OCI-LY3 (cell line): Measurements from ENCODE around the gene RASD1.

Source experiments
- H2AFZ ChIP-seq: fragments of 200-600, 300-600 bp; shearing (Covaris generic); 2 replicates; pipeline ENCODE4 v1.6.0; 2014; ENCODE audit warnings: antibody characterized with exemption, low read depth, low read length
- H3K27ac ChIP-seq: fragments of 200-600, 300-600 bp; sonication (generic); 2 replicates; pipeline ENCODE4 v1.5.1; 2014; ENCODE audit warnings: mild to moderate bottlenecking, low read length, moderate library complexity, mixed read lengths
- H3K27me3 ChIP-seq: fragments of 200-600, 300-600 bp; sonication (generic); 2 replicates; pipeline ENCODE4 v1.6.1; 2014; ENCODE audit warnings: low read depth, low read length, mixed read lengths
- H3K36me3 ChIP-seq: fragments of 200-600, 300-600 bp; sonication (generic); replicated peaks from 2 replicates; pipeline ENCODE3; 2014; ENCODE audit warnings: low read depth, low read length, mixed read lengths
- H3K4me1 ChIP-seq: fragments of 300-600, 200-600 bp; sonication (generic); 2 replicates; pipeline ENCODE4 v1.6.1; 2014; ENCODE audit warnings: low read length, mixed read lengths
- H3K4me2 ChIP-seq: fragments of 200-600, 300-600 bp; sonication (generic); 2 replicates; pipeline ENCODE4 v1.6.1; 2014; ENCODE audit warnings: low read length, mixed read lengths
- H3K4me3 ChIP-seq: fragments of 300-600, 200-600 bp; sonication (generic); 2 replicates; pipeline ENCODE4 v1.5.1; 2014; ENCODE audit warnings: antibody characterized with exemption, mild to moderate bottlenecking, low read length, moderate library complexity
- H3K79me2 ChIP-seq: fragments of 300-600, 200-600 bp; shearing (Covaris generic); 2 replicates; pipeline ENCODE4 v1.6.1; 2014; ENCODE audit warnings: mild to moderate bottlenecking, low read length, mixed read lengths
- H3K9ac ChIP-seq: fragments of 300-600, 200-600 bp; shearing (Covaris generic); 2 replicates; pipeline ENCODE4 v1.6.0; 2014; ENCODE audit warnings: mild to moderate bottlenecking, low read length, moderate library complexity
- H3K9me3 ChIP-seq: fragments of 200-600, 300-600 bp; shearing (Covaris generic); 2 replicates; pipeline ENCODE4 v1.6.1; 2014; ENCODE audit warnings: low read length, mixed read lengths; ENCODE audit not compliant: insufficient read depth
- H4K20me1 ChIP-seq: fragments of 200-600, 300-600 bp; sonication (generic); 2 replicates; pipeline ENCODE4 v1.6.1; 2016; ENCODE audit warnings: low read length, mixed read lengths; ENCODE audit not compliant: insufficient read depth
- EZH2phosphoT487 ChIP-seq: fragments of 200-600 bp; shearing (Covaris generic); IDR thresholded peaks from 2 replicates; pipeline ENCODE4 v1.6.1; 2018; ENCODE audit warnings: antibody characterized with exemption, mixed run types, low read depth
- TF ChIP-seq, protein P1 (sequence below): fragments of 200-600, 300-600 bp; sonication (generic); IDR thresholded peaks from 2 replicates; pipeline ENCODE4 v1.5.1; 2014; ENCODE audit warnings: antibody characterized with exemption, low read length, low read depth

The RASD1 gene

GRCh38 chr17:17511293-17511741 is 15.1 kb upstream of the RASD1 start:
- H3K4me3 ChIP-seq: no peak overlapping the region
- H3K36me3 ChIP-seq: no peaks in the 10 kb centered on the region
- H3K27ac ChIP-seq: no peak overlapping the region
- H3K27me3 ChIP-seq: no peaks in the 10 kb centered on the region
- H3K9ac ChIP-seq: no peak overlapping the region
- no peaks in the 10 kb centered on the region for H3K4me1 ChIP-seq
- no peak overlapping the region for H3K4me2 ChIP-seq
- H3K79me2 ChIP-seq: no peaks in the 10 kb centered on the region
- H2AFZ ChIP-seq: no peak overlapping the region
- H3K9me3 ChIP-seq: no peaks in the 10 kb centered on the region
- no peaks in the 10 kb centered on the region for H4K20me1 ChIP-seq
- TF ChIP-seq EZH2phosphoT487: no peak
- TF ChIP-seq, protein P1, sequence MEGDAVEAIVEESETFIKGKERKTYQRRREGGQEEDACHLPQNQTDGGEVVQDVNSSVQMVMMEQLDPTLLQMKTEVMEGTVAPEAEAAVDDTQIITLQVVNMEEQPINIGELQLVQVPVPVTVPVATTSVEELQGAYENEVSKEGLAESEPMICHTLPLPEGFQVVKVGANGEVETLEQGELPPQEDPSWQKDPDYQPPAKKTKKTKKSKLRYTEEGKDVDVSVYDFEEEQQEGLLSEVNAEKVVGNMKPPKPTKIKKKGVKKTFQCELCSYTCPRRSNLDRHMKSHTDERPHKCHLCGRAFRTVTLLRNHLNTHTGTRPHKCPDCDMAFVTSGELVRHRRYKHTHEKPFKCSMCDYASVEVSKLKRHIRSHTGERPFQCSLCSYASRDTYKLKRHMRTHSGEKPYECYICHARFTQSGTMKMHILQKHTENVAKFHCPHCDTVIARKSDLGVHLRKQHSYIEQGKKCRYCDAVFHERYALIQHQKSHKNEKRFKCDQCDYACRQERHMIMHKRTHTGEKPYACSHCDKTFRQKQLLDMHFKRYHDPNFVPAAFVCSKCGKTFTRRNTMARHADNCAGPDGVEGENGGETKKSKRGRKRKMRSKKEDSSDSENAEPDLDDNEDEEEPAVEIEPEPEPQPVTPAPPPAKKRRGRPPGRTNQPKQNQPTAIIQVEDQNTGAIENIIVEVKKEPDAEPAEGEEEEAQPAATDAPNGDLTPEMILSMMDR: no peak

DNA sequence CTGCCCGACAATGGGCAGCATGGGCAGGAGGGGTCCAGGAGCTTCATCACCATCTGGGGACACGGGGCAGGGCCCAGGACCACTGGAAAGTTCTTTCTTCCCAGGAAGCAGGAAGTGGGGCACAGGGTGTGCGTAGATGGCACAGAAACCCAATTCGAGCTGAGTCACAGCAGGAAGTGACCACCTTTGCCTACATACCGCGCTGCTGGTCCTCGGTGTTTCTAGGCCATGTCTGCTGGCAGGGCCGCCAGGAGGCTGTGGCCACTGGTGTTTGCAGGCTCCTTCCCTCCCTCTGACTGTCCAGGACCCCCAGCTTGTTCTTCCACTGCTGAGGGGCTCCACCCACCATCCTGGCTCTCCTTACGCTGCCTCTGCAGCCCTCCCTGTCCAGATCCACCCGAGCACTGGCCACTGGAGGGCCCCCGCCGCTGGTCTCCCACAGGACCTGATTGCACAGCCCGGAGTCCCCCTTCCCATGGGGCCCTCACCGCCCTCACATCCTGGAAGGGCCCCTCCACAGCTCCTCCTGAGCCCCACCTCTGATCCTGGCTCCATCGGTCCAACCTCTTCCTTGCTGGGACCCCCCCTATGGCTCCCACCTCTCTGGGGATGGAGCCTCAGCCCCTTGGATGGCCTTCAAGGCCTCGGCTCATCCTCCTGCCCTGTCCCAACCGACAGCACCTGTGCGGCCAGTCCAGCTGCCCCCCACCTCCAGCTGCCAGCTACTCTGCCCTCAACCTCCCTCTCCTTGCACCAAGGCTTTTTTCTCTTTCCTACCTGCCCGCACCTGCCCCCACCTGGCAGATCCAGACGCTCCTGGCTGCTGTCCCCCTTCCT is 14.5 kb upstream of the RASD1 start:
- Histone ChIP-seq H3K79me2 (no peaks in the 10 kb centered on the region), H3K4me2 (no peak overlapping the region), H3K36me3 (no peaks in the 10 kb centered on the region), H2AFZ (no peak overlapping the region), H3K27ac (no peak overlapping the region), H3K4me1 (no peaks in the 10 kb centered on the region), H3K4me3 (no peak overlapping the region), H4K20me1 (no peaks in the 10 kb centered on the region), H3K9me3 (no peaks in the 10 kb centered on the region), H3K9ac (no peak overlapping the region), H3K27me3 (no peaks in the 10 kb centered on the region)
- no peak for TF ChIP-seq EZH2phosphoT487
- TF ChIP-seq, protein P1: no peak

DNA sequence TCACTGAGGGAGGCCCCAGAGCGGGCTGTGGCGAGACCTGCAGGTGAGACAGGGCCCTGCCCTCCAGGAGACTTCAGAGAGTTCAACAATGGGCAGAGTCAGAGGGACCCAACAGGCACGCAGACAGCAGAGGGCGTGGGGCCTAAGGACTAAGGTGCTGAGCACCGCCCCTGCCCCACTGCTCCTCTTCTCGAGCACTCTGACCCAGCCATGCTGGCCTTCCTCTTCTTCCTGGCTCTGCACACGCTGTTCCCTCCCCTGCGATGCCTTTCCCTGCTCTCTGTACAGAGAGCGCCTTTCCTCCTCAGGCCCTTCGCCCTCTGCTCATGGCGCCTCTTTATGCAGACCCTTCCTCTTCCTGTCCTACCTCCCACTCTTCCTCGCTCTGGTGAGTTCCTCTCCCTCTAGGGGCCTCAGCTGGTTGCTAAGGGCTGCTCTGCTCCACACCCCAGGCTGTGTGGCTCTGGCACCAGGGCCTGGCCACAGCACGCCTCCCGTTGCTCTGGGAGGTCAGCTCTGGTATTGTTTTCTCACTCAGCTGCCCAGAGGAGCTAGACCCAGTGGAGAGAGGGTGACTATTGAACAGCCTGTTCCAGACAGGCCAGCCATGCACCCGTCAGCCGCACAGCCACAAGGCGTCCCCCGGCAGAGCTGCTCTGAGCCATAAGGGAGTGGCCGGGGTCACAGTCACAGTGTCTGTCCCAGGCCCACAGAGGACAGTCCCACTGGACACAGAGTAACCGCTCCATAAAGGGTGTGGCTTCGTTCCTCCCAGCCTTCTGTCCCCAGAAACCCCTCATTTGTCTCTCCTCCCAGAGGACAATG is 13.6 kb upstream of the RASD1 start:
- Histone ChIP-seq H4K20me1 (no peaks in the 10 kb centered on the region), H3K36me3 (no peaks in the 10 kb centered on the region), H3K27me3 (no peaks in the 10 kb centered on the region), H3K79me2 (no peaks in the 10 kb centered on the region), H3K4me1 (no peaks in the 10 kb centered on the region), H3K27ac (no peak overlapping the region), H3K4me3 (no peak overlapping the region), H3K4me2 (no peak overlapping the region), H3K9me3 (no peaks in the 10 kb centered on the region), H3K9ac (no peak overlapping the region), H2AFZ (no peak overlapping the region)
- no peak for TF ChIP-seq EZH2phosphoT487
- TF ChIP-seq, protein P1: no peak
